ENCODE results near the gene RAC2. TPM values are rescaled to one million over a fixed set of nuclear protein-coding genes. Genes with fewer than 3 reads are reported as not detected.
"Not testable (repeated sequence)": the region's sequence is repeated elsewhere in the genome, so short reads cannot be mapped to it uniquely, and the experiment has no call there.

The RAC2 gene
- total RNA-seq, 1 experiment from 2014 or later, result not detected

- Histone ChIP-seq H3K36me3 (no peaks in the 10 kb centered on the region), H3K4me1 (no peaks in the 10 kb centered on the region), H3K27me3 (peaks cover 5% of the 10 kb centered on the region; the same call in 1 of the 2 replicates), H3K4me3 (no peak overlapping the region), H3K27ac (no peak overlapping the region), H3K9me3 (replicated peaks) (no peaks in the 10 kb centered on the region; the same call in 1 of the 2 replicates)
- no peak for DNase-seq
Measured at GRCh38 chr22:37255558-37256006, 11.5 kb upstream of the RAC2 start.

- Histone ChIP-seq H3K36me3 (no peaks in the 10 kb centered on the region), H3K4me3 (no peak overlapping the region), H3K9me3 (replicated peaks) (no peaks in the 10 kb centered on the region; the same call in 1 of the 2 replicates), H3K27me3 (no peaks in the 10 kb centered on the region), H3K4me1 (no peaks in the 10 kb centered on the region), H3K27ac (no peak overlapping the region)
- no peak for DNase-seq
Measured at GRCh38 chr22:37254867-37255233, 10.8 kb upstream of the RAC2 start.

GRCh38 chr22:37254209-37254866 lies 10.3 kb upstream of the RAC2 start:
- no peak for DNase-seq
- Histone ChIP-seq H3K4me3 (no peak overlapping the region), H3K4me1 (no peaks in the 10 kb centered on the region), H3K27ac (no peak overlapping the region), H3K9me3 (replicated peaks) (no peaks in the 10 kb centered on the region; the same call in 1 of the 2 replicates), H3K27me3 (no peaks in the 10 kb centered on the region), H3K36me3 (no peaks in the 10 kb centered on the region)

- H3K4me1 ChIP-seq, result no peaks in the 10 kb centered on the region
- no peaks in the 10 kb centered on the region for H3K27me3 ChIP-seq
- no peaks in the 10 kb centered on the region; the same call in 1 of the 2 replicates for H3K9me3 ChIP-seq (replicated peaks)
Measured at GRCh38 chr22:37253126-37253660, 9.1 kb upstream of the RAC2 start.

GRCh38 chr22:37251836-37252235 lies 7.8 kb upstream of the RAC2 start:
- H3K36me3 ChIP-seq; H3K27ac ChIP-seq; H3K4me3 ChIP-seq; H3K4me1 ChIP-seq; H3K9me3 ChIP-seq (replicated peaks); DNase-seq; H3K27me3 ChIP-seq: not testable (repeated sequence)

More at GRCh38 chr22:37253126-37253660, 9.1 kb upstream of the RAC2 start:
- Histone ChIP-seq H3K4me3 (no peak overlapping the region), H3K36me3 (no peaks in the 10 kb centered on the region), H3K27ac (no peak overlapping the region)
- DNase-seq, result no peak

GRCh38 chr22:37249986-37250385 lies 5.9 kb upstream of the RAC2 start:
- Histone ChIP-seq H3K9me3 (replicated peaks) (no peaks in the 10 kb centered on the region; the same call in 1 of the 2 replicates), H3K27me3 (no peaks in the 10 kb centered on the region), H3K4me3 (no peak overlapping the region), H3K4me1 (no peaks in the 10 kb centered on the region), H3K36me3 (no peaks in the 10 kb centered on the region), H3K27ac (no peak overlapping the region)
- no peak for DNase-seq

GRCh38 chr22:37248251-37248650 lies 4.2 kb upstream of the RAC2 start:
- Histone ChIP-seq H3K4me1 (no peaks in the 10 kb centered on the region), H3K27ac (no peak overlapping the region), H3K36me3 (no peaks in the 10 kb centered on the region), H3K4me3 (no peak overlapping the region), H3K27me3 (no peaks in the 10 kb centered on the region), H3K9me3 (replicated peaks) (no peaks in the 10 kb centered on the region; the same call in 1 of the 2 replicates)
- DNase-seq, result no peak

GRCh38 chr22:37245740-37246139 lies 1.7 kb upstream of the RAC2 start:
- H3K4me3 ChIP-seq, result no peak overlapping the region
- H3K9me3 ChIP-seq (replicated peaks), result no peaks in the 10 kb centered on the region
- no peak overlapping the region for H3K27ac ChIP-seq
- no peak for DNase-seq
- H3K27me3 ChIP-seq, result no peaks in the 10 kb centered on the region
- no peaks in the 10 kb centered on the region for H3K4me1 ChIP-seq
- no peaks in the 10 kb centered on the region for H3K36me3 ChIP-seq

- no peak for DNase-seq
- H3K4me1 ChIP-seq, result no peaks in the 10 kb centered on the region
- no peak overlapping the region for H3K4me3 ChIP-seq
- H3K27me3 ChIP-seq, result 0 out of 2 replicates have a peak, but pooled peaks cover 3% of the 10 kb centered on the region
- H3K9me3 ChIP-seq (replicated peaks), result no peaks in the 10 kb centered on the region
- no peaks in the 10 kb centered on the region for H3K36me3 ChIP-seq
- no peak overlapping the region for H3K27ac ChIP-seq
Measured at GRCh38 chr22:37244922-37245722, 1.1 kb upstream of the RAC2 start.

- Histone ChIP-seq H3K9me3 (replicated peaks) (no peaks in the 10 kb centered on the region), H3K36me3 (no peaks in the 10 kb centered on the region), H3K4me1 (no peaks in the 10 kb centered on the region), H3K4me3 (no peak overlapping the region), H3K27me3 (peaks cover 6% of the 10 kb centered on the region; the same call in 1 of the 2 replicates), H3K27ac (no peak overlapping the region)
- no peak for DNase-seq
Measured at GRCh38 chr22:37243402-37244113, 511 bp downstream of the RAC2 start.

- peaks cover 6% of the 10 kb centered on the region; the same call in 1 of the 2 replicates for H3K27me3 ChIP-seq
- DNase-seq, result no peak
- H3K4me3 ChIP-seq, result no peak overlapping the region
- no peak overlapping the region for H3K27ac ChIP-seq
- no peaks in the 10 kb centered on the region for H3K9me3 ChIP-seq (replicated peaks)
- H3K36me3 ChIP-seq, result no peaks in the 10 kb centered on the region
- H3K4me1 ChIP-seq, result no peaks in the 10 kb centered on the region
Measured at GRCh38 chr22:37242395-37242918, 1.6 kb downstream of the RAC2 start.

- no peaks in the 10 kb centered on the region for H3K4me1 ChIP-seq
Measured at GRCh38 chr22:37241351-37242142, 2.5 kb downstream of the RAC2 start.

GRCh38 chr22:37240941-37241320 lies 3.1 kb downstream of the RAC2 start:
- no peak overlapping the region for H3K27ac ChIP-seq

More at GRCh38 chr22:37241351-37242142, 2.5 kb downstream of the RAC2 start:
- Histone ChIP-seq H3K36me3 (no peaks in the 10 kb centered on the region), H3K9me3 (replicated peaks) (no peaks in the 10 kb centered on the region), H3K4me3 (no peak overlapping the region), H3K27ac (no peak overlapping the region), H3K27me3 (peaks cover 6% of the 10 kb centered on the region; the same call in 1 of the 2 replicates)
- DNase-seq, result no peak

More at GRCh38 chr22:37240941-37241320, 3.1 kb downstream of the RAC2 start:
- no peaks in the 10 kb centered on the region for H3K36me3 ChIP-seq
- H3K4me3 ChIP-seq, result no peak overlapping the region
- H3K27me3 ChIP-seq, result peaks cover 6% of the 10 kb centered on the region; the same call in 1 of the 2 replicates
- no peaks in the 10 kb centered on the region for H3K4me1 ChIP-seq
- H3K9me3 ChIP-seq (replicated peaks), result no peaks in the 10 kb centered on the region
- no peak for DNase-seq
